Spleen (tissue), 7 donors: Measurements from ENCODE around the gene TMEM108.

Experiments used
- POLR2AphosphoS5 ChIP-seq, 3 donors: sonication (generic); formaldehyde crosslinking; IDR thresholded peaks; one replicate each; pipeline ENCODE4 v1.5.1; 2017; ENCODE audit warnings: antibody characterized with exemption in 3 of 3
- TF ChIP-seq, protein P1 (sequence below), 11 experiments: fragments of 200-600 bp in 7 of 11; fragments of 450-650 bp in 4 of 11; sonication (generic) in 4 of 11; IDR thresholded peaks in 8 of 11; conservative IDR thresholded peaks in 3 of 11; 1 replicate in 7 of 11; 2 replicates in 4 of 11; pipeline versions ENCODE4 v1.4.0 to v1.8.0; 2016 to 2021; ENCODE audit warnings: antibody characterized with exemption in 11 of 11, inconsistent platforms in 4 of 11, mild to moderate bottlenecking in 1 of 11
- donor health status: DM: no; HTN: no; CAD: no; lungs with moderate emphysema.
- donor health status: DM: no; HTN: no; CAD: no.
- donor health status: DM: no; HTN: no; CAD: no.

DNA sequence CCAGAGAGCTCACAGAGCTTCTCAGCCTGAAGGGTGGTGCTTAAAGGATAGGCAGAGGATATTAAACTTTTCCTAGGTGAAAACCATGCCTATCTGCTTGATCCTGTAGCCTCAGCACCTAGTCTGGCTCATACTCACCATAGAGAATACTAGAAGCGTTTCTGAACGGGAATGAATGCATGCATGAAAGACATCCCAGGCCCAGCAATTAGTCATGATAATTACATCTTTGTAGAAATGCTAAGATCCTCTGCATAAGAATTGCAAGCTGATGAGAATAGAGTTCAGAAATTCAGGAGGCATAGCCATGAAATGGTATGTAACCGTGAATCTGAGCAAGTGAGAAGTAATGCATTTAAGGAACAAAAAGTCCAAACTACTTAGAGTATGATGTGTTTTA is 5.9 kb upstream of the TMEM108 start:
- TF ChIP-seq POLR2AphosphoS5 (IDR thresholded peaks at IDR 0.05) = no peak
- TF ChIP-seq, protein P1, sequence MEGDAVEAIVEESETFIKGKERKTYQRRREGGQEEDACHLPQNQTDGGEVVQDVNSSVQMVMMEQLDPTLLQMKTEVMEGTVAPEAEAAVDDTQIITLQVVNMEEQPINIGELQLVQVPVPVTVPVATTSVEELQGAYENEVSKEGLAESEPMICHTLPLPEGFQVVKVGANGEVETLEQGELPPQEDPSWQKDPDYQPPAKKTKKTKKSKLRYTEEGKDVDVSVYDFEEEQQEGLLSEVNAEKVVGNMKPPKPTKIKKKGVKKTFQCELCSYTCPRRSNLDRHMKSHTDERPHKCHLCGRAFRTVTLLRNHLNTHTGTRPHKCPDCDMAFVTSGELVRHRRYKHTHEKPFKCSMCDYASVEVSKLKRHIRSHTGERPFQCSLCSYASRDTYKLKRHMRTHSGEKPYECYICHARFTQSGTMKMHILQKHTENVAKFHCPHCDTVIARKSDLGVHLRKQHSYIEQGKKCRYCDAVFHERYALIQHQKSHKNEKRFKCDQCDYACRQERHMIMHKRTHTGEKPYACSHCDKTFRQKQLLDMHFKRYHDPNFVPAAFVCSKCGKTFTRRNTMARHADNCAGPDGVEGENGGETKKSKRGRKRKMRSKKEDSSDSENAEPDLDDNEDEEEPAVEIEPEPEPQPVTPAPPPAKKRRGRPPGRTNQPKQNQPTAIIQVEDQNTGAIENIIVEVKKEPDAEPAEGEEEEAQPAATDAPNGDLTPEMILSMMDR (IDR thresholded peaks at IDR 0.05 in 8 of 11, conservative IDR thresholded peaks at IDR 0.05 in 3 of 11) = no peak
